HG02852 (cell line): ENCODE results near the gene PTPRU.

Experiments used
- ATAC-seq: cut with Tn5 transposase; IDR thresholded peaks from one replicate; pipeline ENCODE4 v1.9.1; 2021; ENCODE audit warnings: mild to moderate bottlenecking, moderate library complexity; ENCODE audit not compliant: unreplicated experiment

The PTPRU gene

GRCh38 chr1:29327223-29327935 is 91.1 kb downstream of the PTPRU start:
- ATAC-seq = no peak

- no peak for ATAC-seq
Measured at GRCh38 chr1:29329022-29329775, 92.9 kb downstream of the PTPRU start.

DNA sequence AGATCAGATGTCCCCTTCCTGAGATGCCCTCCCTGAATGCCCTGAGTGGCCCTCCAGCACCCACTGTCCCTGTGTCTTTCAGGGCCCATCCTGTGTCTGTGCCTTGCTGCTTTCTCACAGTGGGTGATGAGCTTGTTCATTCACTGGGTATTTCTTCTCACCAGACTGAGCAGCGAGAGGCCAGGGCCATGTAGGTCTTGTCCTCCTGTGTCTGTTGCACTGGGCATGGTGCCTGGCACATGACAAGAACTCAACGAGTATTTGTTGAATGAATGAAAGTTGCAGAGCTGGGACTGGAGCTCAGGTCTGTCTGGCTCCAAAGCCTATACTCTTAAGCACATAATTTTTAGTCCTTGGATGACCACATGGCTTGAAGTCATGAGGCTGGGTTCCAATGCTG is 93.8 kb downstream of the PTPRU start:
- no peak for ATAC-seq

- no peak for ATAC-seq
Measured at GRCh38 chr1:29330856-29331255, 94.5 kb downstream of the PTPRU start.

DNA sequence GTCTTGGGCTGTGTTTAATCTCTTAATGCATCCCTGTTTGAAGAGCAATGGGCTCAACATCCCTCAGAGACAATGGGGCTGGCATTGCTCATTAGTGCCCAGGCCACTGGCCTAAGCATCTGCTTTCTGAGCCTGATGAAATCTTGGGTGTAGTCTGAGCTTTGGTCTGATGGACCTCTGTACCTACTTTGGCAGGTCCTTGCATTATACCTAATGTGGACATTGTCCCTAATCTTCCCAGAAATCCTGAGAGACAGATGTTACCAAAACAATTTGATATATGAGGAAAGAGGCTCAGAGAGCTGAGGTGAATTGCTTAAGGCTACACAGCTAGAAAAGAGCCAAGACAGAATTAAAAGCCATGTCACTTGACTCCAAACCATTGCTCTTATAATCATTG is 95.0 kb downstream of the PTPRU start:
- no peak for ATAC-seq

DNA sequence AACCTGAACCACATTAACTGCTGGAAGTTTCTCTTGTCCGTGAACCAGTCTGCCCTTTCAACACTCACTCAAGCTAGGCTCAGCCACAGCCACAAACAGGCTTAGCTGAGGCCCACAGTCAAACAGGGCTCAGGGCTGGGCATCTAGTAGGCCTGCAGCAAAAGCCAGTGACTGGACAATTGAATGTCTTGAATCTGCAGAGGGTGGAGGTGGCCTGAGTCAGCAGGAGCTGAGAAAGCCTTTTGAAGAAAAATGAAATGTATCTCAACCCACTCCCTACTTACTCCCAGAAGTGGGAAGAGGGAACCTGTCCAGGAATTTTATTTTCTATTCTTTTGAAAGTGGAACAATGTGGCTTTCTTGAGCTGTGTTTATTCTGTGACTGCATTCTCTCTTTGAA is 95.4 kb downstream of the PTPRU start:
- no peak for ATAC-seq

- no peak for ATAC-seq
Measured at GRCh38 chr1:29332204-29332603, 95.9 kb downstream of the PTPRU start.

GRCh38 chr1:29333008-29333407 is 96.7 kb downstream of the PTPRU start:
- ATAC-seq = no peak

DNA sequence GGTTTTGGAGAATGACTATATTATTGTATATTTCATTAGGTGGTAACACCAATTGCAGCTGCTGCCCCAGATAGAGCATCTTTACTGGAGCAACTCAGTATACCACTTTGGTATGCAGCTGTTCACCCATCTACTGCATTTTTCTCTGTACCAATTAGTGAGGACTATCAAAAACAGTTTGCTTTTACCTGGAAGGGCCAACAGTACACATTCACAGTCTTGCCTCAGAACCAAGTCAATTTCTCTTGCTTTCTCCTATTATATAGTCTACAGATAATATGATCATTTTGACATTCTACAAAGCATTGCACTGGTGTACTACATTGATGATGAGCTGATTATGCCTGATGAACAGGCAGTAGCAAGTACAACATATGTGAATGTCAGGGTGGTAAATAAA is 99.3 kb downstream of the PTPRU start:
- no peak for ATAC-seq

DNA sequence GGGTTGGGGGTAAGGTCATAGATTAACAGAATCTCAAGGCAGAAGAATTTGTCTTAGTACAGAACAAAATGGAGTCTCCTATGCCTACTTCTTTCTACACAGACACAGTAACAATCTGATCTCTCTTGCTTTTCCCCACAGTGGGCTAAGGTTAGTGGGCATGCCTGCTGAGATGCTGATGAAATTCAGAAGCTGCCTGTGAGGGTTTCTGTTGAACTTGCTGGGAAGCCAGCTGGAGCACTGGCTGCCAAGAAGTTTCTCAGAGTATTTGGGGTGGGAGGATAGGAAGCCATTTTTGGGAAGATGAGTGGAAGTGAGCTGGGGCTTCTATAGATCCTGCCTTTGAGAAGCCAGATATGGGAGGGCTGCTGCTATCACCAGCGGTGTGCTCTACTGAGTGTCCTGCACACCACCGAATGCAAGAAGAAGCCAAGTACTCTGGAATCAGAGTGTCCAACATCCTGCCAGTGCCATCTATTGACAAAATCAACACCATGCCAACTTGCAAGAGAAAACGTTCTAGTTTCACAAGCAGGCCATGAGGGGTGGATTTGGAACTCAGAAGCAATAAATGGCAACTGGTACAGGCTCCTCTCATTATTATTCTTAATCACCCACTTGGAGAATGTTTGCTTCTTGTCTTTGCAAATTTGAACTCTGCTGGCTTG is 102.7 kb downstream of the PTPRU start:
- no peak for ATAC-seq

- ATAC-seq = no peak
Measured at GRCh38 chr1:29341936-29342335, 105.6 kb downstream of the PTPRU start.

DNA sequence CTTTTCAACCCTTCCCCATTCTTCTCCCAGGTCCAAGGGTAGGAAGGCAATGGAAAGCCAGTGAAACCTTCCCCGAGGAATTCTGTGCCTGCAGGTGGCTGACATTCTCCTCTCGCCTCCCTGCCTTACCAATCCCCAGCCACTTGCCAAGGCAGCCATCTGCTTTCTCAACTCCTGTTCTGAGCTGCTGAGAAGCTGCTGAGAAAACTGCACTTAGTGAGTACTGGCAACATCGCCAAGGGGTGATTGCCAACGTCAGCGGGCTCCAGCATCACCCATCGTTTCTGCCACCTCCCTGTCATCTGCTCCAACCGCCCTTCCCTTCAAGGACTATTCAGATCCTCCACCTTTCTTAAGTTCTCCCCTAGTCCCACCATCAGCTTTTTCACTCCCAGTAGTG is 106.0 kb downstream of the PTPRU start:
- ATAC-seq = no peak

GRCh38 chr1:29342983-29343382 is 106.7 kb downstream of the PTPRU start:
- ATAC-seq = no peak

- ATAC-seq = no peak
Measured at GRCh38 chr1:29343476-29343875, 107.2 kb downstream of the PTPRU start.

DNA sequence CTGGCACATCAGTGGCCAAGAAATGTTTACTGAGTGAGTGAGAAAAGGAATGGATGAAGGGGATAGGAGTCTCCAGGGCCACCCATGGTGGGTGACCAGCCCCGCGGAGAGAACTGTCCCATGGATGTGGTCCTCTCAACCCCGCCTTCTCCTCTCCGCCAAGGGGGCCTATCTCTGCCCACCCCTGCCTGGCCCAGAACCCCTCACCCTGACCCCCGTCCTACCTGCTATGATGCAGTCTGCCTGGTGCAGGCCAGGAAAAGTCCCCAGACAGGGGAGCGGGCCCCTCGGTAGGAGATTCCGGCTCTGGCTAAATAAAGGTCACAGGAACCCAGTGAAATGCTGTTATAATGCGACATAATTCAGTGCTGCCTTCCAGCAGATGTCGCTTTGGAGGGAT is 107.6 kb downstream of the PTPRU start:
- no peak for ATAC-seq

- no peak for ATAC-seq
Measured at GRCh38 chr1:29344336-29344735, 108.0 kb downstream of the PTPRU start.

GRCh38 chr1:29346576-29346975 is 110.3 kb downstream of the PTPRU start:
- ATAC-seq = no peak

GRCh38 chr1:29349871-29350491 is 113.7 kb downstream of the PTPRU start:
- no peak for ATAC-seq

GRCh38 chr1:29352719-29353420 is 116.5 kb downstream of the PTPRU start:
- no peak for ATAC-seq

DNA sequence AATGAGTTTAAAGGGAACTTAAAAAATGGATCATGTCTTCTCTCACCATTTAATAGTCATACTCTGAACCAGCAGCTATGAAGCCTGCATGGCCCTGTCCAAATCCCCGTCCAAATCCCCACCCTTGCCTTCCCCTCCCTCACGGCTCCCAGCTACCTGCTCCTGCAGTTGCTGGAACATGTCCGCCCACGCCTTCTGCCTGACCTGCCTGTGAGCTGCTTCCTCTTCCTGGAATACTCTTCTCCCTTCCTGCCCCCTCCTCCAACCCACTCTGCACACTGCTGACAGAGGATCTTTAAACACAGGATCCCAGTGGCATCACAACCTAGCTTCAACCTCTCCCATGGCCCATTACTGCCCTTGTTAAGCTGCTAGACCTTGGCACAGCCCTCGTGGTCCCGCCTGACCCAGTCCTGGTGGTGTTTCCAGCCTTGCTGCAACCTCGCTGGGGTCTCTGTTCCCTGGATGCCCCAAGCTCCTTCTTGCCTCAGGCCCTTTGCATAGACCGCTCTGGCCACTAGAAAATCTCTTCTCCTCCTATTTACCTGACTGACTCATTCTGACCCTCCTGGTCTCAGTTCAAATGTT is 118.3 kb downstream of the PTPRU start:
- no peak for ATAC-seq

DNA sequence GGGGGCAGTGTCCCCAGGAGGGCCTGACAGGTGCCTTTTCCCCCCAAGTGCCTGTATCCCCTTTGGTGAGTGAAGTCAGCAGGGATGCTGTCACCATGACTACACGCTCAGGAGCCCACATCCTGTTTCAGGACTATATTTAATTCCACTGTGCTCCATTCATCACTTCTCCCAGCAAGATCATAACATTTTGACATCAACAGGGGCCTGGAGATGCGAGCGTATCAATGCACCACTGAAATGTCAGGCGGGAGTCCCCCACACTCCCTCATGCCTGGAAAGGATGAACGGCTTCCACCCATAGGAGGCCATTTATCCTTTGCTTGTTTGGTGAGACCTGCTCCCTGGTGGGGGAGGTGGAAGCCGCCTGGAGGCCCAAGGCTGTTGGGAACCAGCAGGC is 119.1 kb downstream of the PTPRU start:
- ATAC-seq = no peak
